Mesenchymal stem cell (in vitro differentiated cells and primary cell): ENCODE data around the gene MARCKSL1.

Source experiments
- DNase-seq: peaks from one replicate; pipeline ENCODE4 v3.0.0-alpha.2; 2013
- H2AFZ ChIP-seq: one replicate; pipeline ENCODE4 v1.6.1; 2013; ENCODE audit warnings: low read depth, mild to moderate bottlenecking, control low read depth, inconsistent platforms, low read length, moderate library complexity
- H2AK5ac ChIP-seq: 2 replicates; pipeline ENCODE4 v1.6.1; 2013; ENCODE audit warnings: low read length, moderate library complexity, mild to moderate bottlenecking, inconsistent platforms; ENCODE audit not compliant: severe bottlenecking
- H2BK120ac ChIP-seq: one replicate; pipeline ENCODE4 v1.6.1; 2013; ENCODE audit warnings: low read depth, mild to moderate bottlenecking, inconsistent platforms, low read length, moderate library complexity
- H2BK12ac ChIP-seq, 2 experiments: one replicate each; pipeline ENCODE4 v1.6.1; 2013; ENCODE audit warnings: inconsistent platforms in 2 of 2, low read length in 2 of 2, mild to moderate bottlenecking in 2 of 2, moderate library complexity in 2 of 2, control low read depth in 1 of 2
- H2BK15ac ChIP-seq: one replicate; pipeline ENCODE4 v1.6.1; 2013; ENCODE audit warnings: mild to moderate bottlenecking, low read depth, inconsistent platforms; ENCODE audit not compliant: poor library complexity, severe bottlenecking
- H2BK5ac ChIP-seq: 2 replicates; pipeline ENCODE4 v1.6.1; 2013; ENCODE audit warnings: low read depth, mild to moderate bottlenecking, low read length, control low read depth, inconsistent platforms; ENCODE audit not compliant: poor library complexity, severe bottlenecking
- H3K14ac ChIP-seq, 2 experiments: one replicate each; pipeline ENCODE4 v1.6.1; 2013; ENCODE audit warnings: inconsistent platforms in 2 of 2, low read length in 2 of 2, control low read depth in 1 of 2, mild to moderate bottlenecking in 1 of 2, moderate library complexity in 1 of 2
- H3K18ac ChIP-seq, 2 experiments: one replicate each; pipeline ENCODE4 v1.6.1; 2013; ENCODE audit warnings: inconsistent platforms in 2 of 2, low read length in 2 of 2, control low read depth in 1 of 2, low read depth in 1 of 2, mild to moderate bottlenecking in 1 of 2
- H3K23ac ChIP-seq, 2 experiments: one replicate each; pipeline ENCODE4 v1.6.1; 2013; ENCODE audit warnings: inconsistent platforms in 2 of 2, low read length in 2 of 2, mild to moderate bottlenecking in 2 of 2, moderate library complexity in 2 of 2, control low read depth in 1 of 2
- H3K27ac ChIP-seq: 2 replicates; pipeline ENCODE4 v1.5.1; 2013; ENCODE audit warnings: mild to moderate bottlenecking, moderate library complexity, low read length, control low read depth, inconsistent platforms; ENCODE audit not compliant: poor library complexity, severe bottlenecking
- H3K27me3 ChIP-seq, 2 experiments: 2 replicates each; pipeline versions ENCODE4 v1.6.1 to v1.7.0; 2013; ENCODE audit warnings: low read length in 2 of 2, mild to moderate bottlenecking in 2 of 2, moderate library complexity in 2 of 2, control low read depth in 1 of 2, inconsistent platforms in 1 of 2; ENCODE audit not compliant: control insufficient read depth in 1 of 2, insufficient read depth in 1 of 2
- H3K36me3 ChIP-seq, 2 experiments: 2 replicates each; pipeline versions ENCODE4 v1.6.1 to v1.7.0; 2013; ENCODE audit warnings: low read length in 2 of 2, control low read depth in 1 of 2, inconsistent platforms in 1 of 2, low read depth in 1 of 2, mild to moderate bottlenecking in 1 of 2; ENCODE audit not compliant: insufficient read depth in 2 of 2, control insufficient read depth in 1 of 2
- H3K4ac ChIP-seq, 2 experiments: one replicate each; pipeline ENCODE4 v1.6.1; 2013; ENCODE audit warnings: inconsistent platforms in 2 of 2, low read length in 2 of 2, mild to moderate bottlenecking in 2 of 2, moderate library complexity in 2 of 2, control low read depth in 1 of 2, low read depth in 1 of 2
- H3K4me1 ChIP-seq: 2 replicates; pipeline ENCODE4 v1.6.1; 2013; ENCODE audit warnings: low read depth, low read length, control low read depth; ENCODE audit not compliant: control insufficient read depth, insufficient read depth
- H3K4me2 ChIP-seq: 2 replicates; pipeline ENCODE4 v1.6.1; 2013; ENCODE audit warnings: low read length, mild to moderate bottlenecking, inconsistent platforms; ENCODE audit not compliant: poor library complexity, severe bottlenecking
- H3K4me3 ChIP-seq, 2 experiments: 2 replicates each; pipeline versions ENCODE4 v1.5.1 to v1.7.0; 2013; ENCODE audit warnings: low read length in 2 of 2, mild to moderate bottlenecking in 2 of 2, control low read depth in 1 of 2, low read depth in 1 of 2; ENCODE audit not compliant: insufficient read depth in 1 of 2
- H3K79me1 ChIP-seq: replicated peaks from 2 replicates; pipeline ENCODE4 v1.6.1; 2013; ENCODE audit warnings: mild to moderate bottlenecking, control low read depth, low read length, inconsistent platforms; ENCODE audit not compliant: poor library complexity, severe bottlenecking
- H3K9ac ChIP-seq: 2 replicates; pipeline ENCODE4 v1.7.0; 2013; ENCODE audit warnings: mild to moderate bottlenecking, low read length, moderate library complexity
- H3K9me3 ChIP-seq: 2 replicates; pipeline ENCODE4 v1.7.0; 2013; ENCODE audit warnings: mild to moderate bottlenecking, low read length; ENCODE audit not compliant: control insufficient read depth
- H4K8ac ChIP-seq: one replicate; pipeline ENCODE4 v1.6.1; 2013; ENCODE audit warnings: inconsistent platforms, mild to moderate bottlenecking, low read length, moderate library complexity
- H4K91ac ChIP-seq: one replicate; pipeline ENCODE4 v1.6.1; 2013; ENCODE audit warnings: mild to moderate bottlenecking, low read length, inconsistent platforms
- WGBS: methylation state at CpG from one replicate; pipeline ENCODE4 v1.1.7; 2013; ENCODE audit warnings: mixed read lengths; 5-methylcytosine and 5-hydroxymethylcytosine counted together

MARCKSL1 gene

DNA sequence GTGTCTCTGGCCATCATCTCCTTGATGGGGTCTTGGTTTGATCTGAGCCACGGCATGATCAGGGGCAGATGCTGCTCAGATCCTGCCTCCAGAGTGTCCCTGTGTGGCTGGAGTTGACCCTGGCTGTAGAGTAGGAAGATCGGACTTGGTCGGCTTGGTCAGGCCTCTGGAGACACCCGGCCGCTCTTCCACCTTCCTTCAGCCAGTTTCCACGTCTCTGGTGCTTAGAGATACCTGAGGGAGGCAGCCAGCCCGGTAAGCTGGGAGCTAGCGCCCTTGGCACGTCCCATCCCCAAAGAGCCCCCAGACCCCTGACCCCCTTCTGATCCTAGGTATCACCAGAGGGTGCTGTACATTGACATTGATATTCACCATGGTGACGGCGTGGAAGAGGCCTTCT lies 8.8 kb downstream of the MARCKSL1 start:
- H3K4me2 ChIP-seq: no peak overlapping the region

DNA sequence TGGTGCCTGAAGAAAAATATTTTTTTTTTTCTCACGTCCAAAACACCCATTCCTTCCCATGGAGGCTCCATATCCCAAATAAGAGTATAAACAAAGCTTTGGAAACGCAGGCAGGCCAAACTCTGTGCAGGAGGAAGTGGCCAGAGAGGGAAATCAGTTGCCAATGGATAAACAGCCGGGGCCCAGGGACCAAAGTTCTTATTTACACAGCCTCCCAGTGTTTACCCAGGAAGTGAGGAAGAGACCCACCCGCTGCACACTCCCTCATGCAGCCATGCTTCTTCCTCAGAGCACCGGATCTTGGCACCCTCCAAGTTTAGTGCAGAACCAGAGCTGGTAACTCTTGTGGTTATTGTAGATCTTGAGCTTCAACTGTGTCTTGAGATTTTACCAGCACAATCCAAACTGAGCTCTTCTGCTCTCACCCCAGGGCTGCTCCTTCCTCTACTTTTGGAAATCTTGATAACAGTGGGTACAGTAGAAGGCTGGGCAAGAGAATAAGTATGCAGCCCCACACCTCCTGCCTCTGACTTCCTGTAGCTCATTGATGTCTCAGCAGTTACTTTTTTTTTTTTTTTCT lies 14.2 kb downstream of the MARCKSL1 start:
- Histone ChIP-seq H3K4me2 (no peak overlapping the region), H3K18ac (no peak overlapping the region), H4K91ac (no peak overlapping the region), H3K79me1 (peaks cover 30% of the 10 kb centered on the region), H2BK5ac (no peak overlapping the region), H2BK15ac (no peak overlapping the region), H3K9ac (no peak overlapping the region), H3K36me3 (peaks cover 32 to 44% of the 10 kb centered on the region in 2 experiments), H3K14ac (no peak overlapping the region), H2BK120ac (no peak overlapping the region), H3K23ac (no peak overlapping the region), H4K8ac (peak overlapping the region; percentile 62), H2BK12ac (no peak overlapping the region), H3K9me3 (no peaks in the 10 kb centered on the region), H3K27ac (peak overlapping the region; percentile 13), H3K4me1 (peaks cover 3% of the 10 kb centered on the region), H3K4me3 (no peak overlapping the region), H3K27me3 (no peaks in the 10 kb centered on the region), H2AFZ (no peak overlapping the region), H2AK5ac (no peak overlapping the region), H3K4ac (no peak overlapping the region)
- 74% methylated on average over 3 of the region's 5 CpGs for WGBS
- DNase-seq: no peak

More for the DNA sequence above, 8.8 kb downstream of the MARCKSL1 start:
- H3K79me1 ChIP-seq: peaks cover 22% of the 10 kb centered on the region
- H2BK12ac ChIP-seq: no peak overlapping the region
- H2BK5ac ChIP-seq: no peak overlapping the region
- H3K23ac ChIP-seq: no peak overlapping the region
- no peak overlapping the region for H3K4me3 ChIP-seq
- no peak overlapping the region for H3K18ac ChIP-seq
- no peaks in the 10 kb centered on the region for H3K27me3 ChIP-seq
- over 99% methylated on average over 11 of the region's 11 CpGs for WGBS
- no peak overlapping the region for H4K8ac ChIP-seq
- H3K4ac ChIP-seq: no peak overlapping the region
- H2AK5ac ChIP-seq: no peak overlapping the region
- H3K4me1 ChIP-seq: peaks cover 3% of the 10 kb centered on the region
- no peak overlapping the region for H3K27ac ChIP-seq
- H3K9me3 ChIP-seq: no peaks in the 10 kb centered on the region
- no peak overlapping the region for H3K9ac ChIP-seq
- DNase-seq: no peak
- H3K14ac ChIP-seq: no peak overlapping the region
- H2AFZ ChIP-seq: no peak overlapping the region
- peaks cover 61 to 72% of the 10 kb centered on the region in 2 experiments for H3K36me3 ChIP-seq
- no peak overlapping the region for H2BK15ac ChIP-seq
- H4K91ac ChIP-seq: no peak overlapping the region
- H2BK120ac ChIP-seq: no peak overlapping the region

DNA sequence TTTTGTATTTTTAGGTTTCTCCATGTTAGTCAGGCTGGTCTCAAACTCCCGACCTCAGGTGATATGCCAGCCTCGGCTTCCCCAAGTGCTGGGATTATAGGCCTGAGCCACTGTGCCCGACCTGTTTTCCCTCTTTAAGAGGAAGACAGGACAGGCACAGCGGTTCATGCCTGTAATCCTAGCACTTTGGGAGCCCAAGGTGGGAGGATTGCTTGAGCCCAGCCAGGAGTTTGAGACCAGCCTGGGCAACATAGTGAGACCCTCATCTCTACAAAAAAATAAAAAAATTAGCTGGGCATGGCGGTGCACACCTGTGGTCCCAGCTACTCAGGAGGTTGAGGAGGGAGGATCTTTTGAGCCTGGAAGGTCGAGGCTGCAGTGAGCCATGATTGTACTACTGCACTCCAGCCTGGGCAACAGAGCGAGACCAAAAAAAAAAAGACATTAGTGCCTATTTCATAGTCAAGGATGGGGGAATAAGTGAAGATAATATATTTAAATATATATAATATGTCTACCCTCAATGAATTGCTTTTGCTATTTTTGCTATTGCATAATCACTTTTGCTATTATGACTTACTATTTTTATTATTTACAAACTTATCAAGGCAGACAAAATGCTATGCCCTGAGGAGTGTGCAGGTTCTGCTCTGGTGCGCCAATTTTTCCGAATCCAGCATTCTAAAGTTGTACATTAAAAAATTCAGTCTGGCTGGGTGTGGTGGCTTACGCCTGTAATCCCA lies 17.7 kb downstream of the MARCKSL1 start:
- no peak overlapping the region for H2BK120ac ChIP-seq
- H3K23ac ChIP-seq: no peak overlapping the region
- H3K79me1 ChIP-seq: peaks cover 23% of the 10 kb centered on the region
- peaks cover 24 to 39% of the 10 kb centered on the region in 2 experiments for H3K36me3 ChIP-seq
- H2AK5ac ChIP-seq: no peak overlapping the region
- no peak overlapping the region for H4K8ac ChIP-seq
- H3K9ac ChIP-seq: no peak overlapping the region
- H3K27ac ChIP-seq: no peak overlapping the region
- no peak overlapping the region for H3K4me2 ChIP-seq
- H3K4me3 ChIP-seq: no peak overlapping the region
- H3K14ac ChIP-seq: no peak overlapping the region
- DNase-seq: no peak
- H3K4ac ChIP-seq: no peak overlapping the region
- H2AFZ ChIP-seq: no peak overlapping the region
- no peaks in the 10 kb centered on the region for H3K9me3 ChIP-seq
- no peak overlapping the region for H2BK15ac ChIP-seq
- H2BK5ac ChIP-seq: no peak overlapping the region
- no peaks in the 10 kb centered on the region for H3K27me3 ChIP-seq
- H4K91ac ChIP-seq: no peak overlapping the region
- H2BK12ac ChIP-seq: no peak overlapping the region
- WGBS: 94% methylated on average over 10 of the region's 10 CpGs
- H3K4me1 ChIP-seq: peaks cover 3% of the 10 kb centered on the region
- H3K18ac ChIP-seq: no peak overlapping the region

DNA sequence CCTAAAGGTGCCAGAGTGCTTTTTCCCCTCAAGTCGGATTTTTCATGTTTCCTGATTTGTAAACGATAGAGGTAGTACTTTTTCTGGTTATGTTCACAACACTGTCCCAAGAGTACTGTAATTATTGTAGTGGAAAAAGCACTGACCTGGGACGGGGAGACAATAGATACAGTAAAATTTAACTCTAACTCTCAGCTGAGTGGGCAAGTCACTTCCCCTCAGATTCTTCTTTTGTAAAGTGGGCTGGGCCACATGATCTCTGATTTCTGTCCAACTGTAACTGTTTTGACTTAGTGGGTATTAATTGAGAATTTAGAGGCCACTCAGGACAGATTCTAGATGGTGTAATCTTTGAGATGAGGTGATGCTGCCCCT lies 19.1 kb downstream of the MARCKSL1 start:
- no peak overlapping the region for H2BK5ac ChIP-seq
- no peak overlapping the region for H3K23ac ChIP-seq
- H4K91ac ChIP-seq: no peak overlapping the region
- no peaks in the 10 kb centered on the region for H3K9me3 ChIP-seq
- H3K9ac ChIP-seq: no peak overlapping the region
- H3K18ac ChIP-seq: no peak overlapping the region
- WGBS: 100% methylated on average over 1 of the region's 3 CpGs
- peaks cover 20 to 35% of the 10 kb centered on the region in 2 experiments for H3K36me3 ChIP-seq
- peaks cover 4% of the 10 kb centered on the region for H3K4me1 ChIP-seq
- no peak overlapping the region for H3K14ac ChIP-seq
- H3K27me3 ChIP-seq: no peaks in the 10 kb centered on the region
- no peak overlapping the region for H3K27ac ChIP-seq
- H2BK120ac ChIP-seq: no peak overlapping the region
- DNase-seq: no peak
- peaks cover 20% of the 10 kb centered on the region for H3K79me1 ChIP-seq
- no peak overlapping the region for H2BK15ac ChIP-seq
- no peak overlapping the region for H4K8ac ChIP-seq
- H3K4me3 ChIP-seq: no peak overlapping the region
- no peak overlapping the region for H3K4ac ChIP-seq
- no peak overlapping the region for H3K4me2 ChIP-seq
- no peak overlapping the region for H2AK5ac ChIP-seq
- no peak overlapping the region for H2AFZ ChIP-seq
- no peak overlapping the region for H2BK12ac ChIP-seq
